HG02759 (cell line): ENCODE measurements around the gene ALAS1.
"Not testable (repeated sequence)": the region's sequence is repeated elsewhere in the genome, so short reads cannot be mapped to it uniquely, and the experiment has no call there.

ENCODE experiments used
- ATAC-seq: cut with Tn5 transposase; IDR thresholded peaks from one replicate; pipeline ENCODE4 v1.9.1; 2021; ENCODE audit warnings: mild to moderate bottlenecking, moderate library complexity; ENCODE audit not compliant: unreplicated experiment

ALAS1 gene

GRCh38 chr3:52176951-52177700 is 20.8 kb upstream of the ALAS1 start:
- ATAC-seq: no peak

DNA sequence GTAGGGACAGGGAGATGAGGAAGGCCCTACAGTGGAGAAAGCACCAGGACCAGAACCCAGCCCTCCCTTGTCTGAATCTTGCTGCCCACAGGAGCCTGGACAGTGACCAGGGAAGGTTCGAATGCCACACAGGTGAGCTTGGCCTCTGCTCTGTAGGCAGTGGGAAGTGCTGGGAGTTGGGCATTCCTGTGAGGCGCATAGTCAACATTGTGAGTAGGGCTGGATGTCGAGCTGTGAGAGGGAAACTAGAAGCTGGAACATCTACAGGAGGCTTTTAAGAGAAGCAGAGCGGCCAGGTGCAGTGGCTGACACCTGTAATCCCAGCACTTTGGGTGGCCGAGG is 20.3 kb upstream of the ALAS1 start:
- ATAC-seq: no peak

DNA sequence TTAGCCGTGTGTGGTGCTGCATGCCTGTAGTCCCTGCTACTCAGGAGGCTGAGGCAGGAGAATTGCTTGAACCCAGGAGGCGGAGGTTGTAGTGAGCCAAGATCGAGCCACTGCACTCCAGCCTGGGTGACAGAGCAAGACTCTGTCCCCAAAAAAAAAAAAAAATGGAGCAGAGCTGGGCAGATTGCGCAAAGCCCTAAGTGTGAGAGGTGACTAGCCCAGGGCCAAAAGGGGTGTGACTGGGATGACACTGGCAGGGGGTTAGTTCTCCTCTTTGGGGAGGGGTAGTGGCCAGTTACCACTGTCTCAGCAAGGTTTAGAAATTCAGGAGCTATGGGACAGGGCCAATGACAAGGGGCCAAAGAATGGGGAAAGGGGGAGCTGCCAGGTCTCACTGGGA is 19.8 kb upstream of the ALAS1 start:
- not testable (repeated sequence) for ATAC-seq

- ATAC-seq: no peak
These were observed 19.4 kb upstream of the ALAS1 start for GRCh38 chr3:52178537-52178936.

- ATAC-seq: no peak
These were observed 16.4 kb upstream of the ALAS1 start for GRCh38 chr3:52181543-52181942.

GRCh38 chr3:52182196-52182595 is 15.8 kb upstream of the ALAS1 start:
- no peak for ATAC-seq

DNA sequence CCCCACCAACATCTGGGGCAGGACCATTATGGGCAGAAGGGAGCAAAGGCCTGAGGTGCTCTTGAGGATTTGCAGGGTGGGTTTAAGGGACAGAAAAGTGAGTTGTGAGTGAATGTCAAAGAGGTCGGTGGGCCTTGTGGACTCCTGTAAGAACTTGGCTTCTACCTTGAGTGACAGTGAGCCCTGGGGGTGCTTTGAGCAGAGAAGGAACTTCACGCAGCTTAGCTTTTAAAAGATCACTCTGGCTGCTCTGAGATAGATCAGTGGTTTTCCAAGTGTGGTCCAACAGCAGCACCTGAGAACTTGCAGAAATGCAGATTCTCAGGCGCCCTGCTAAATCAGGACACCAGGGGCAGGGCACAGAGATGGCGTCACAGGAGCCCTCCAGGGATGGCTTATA is 15.3 kb upstream of the ALAS1 start:
- no peak for ATAC-seq

DNA sequence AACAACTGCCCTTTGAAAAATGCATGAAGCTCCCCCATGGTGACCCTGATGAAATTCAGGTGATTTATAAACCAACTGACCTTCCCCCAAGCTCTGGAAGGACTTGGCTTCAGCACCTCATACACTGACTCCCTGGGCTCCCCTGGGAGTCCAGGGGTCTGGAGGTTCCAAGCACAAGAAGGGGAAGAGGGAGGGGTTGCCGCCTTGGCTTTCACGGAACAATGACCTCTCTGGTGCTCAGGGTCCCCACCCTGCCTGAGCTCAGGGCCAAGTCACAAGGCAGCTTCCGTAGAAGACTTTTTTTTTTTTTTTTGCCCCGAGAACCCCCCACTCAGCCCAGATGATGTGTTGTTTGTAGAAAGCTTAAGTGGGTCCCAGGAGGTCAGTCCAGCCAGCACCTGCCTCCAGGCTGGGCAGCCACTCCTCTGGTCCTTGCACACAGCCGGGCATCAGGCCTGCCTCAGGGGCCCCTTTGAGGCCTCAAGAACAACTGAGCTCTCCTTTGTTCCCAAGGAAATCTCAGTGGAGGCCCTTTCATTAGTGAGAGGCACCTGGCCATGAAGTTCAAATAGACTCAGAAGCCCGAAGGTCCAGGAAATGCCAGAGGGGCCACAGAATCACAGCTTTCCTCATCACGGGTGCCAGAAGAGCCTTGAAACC is 14.0 kb upstream of the ALAS1 start:
- ATAC-seq: no peak

DNA sequence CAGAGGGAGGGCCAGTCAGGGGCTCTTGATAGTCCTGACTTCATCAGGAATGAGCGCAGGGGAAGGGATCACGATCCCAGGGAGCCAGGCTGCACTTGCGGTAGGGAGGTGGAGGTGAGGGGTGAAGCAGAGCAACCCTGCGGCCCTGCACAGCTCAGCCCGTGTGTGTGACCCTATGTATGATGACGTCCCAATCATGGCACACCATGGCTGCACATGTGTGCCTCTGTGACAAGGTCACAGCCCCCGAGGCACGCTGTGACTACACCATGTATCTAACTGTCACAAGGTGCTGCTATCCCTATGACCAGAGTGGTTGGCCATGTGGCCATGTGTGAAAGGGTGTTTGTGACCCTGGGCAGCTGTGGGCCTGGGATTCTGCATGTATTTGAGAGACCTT is 13.3 kb upstream of the ALAS1 start:
- no peak for ATAC-seq

DNA sequence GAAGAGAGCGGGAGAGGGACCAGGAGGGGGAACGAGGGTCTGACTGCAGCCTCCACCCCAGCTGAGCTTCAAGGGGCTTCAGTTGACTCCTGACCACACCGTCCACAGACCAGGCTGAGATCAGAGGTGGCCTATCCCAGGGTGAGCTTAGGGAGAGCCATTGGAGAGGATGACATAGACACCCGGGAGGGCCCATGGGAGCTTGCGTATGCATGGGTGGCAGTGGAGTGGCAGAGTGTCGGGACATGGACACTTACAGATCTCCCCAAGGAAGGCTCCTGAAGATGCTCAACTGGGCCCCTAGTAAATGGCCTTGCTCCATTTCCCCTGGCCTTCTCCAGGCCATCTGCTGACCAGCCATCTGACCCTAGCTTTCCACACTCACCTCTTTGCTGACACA is 12.6 kb upstream of the ALAS1 start:
- no peak for ATAC-seq

- no peak for ATAC-seq
These were observed 12.1 kb upstream of the ALAS1 start for GRCh38 chr3:52185837-52186236.

DNA sequence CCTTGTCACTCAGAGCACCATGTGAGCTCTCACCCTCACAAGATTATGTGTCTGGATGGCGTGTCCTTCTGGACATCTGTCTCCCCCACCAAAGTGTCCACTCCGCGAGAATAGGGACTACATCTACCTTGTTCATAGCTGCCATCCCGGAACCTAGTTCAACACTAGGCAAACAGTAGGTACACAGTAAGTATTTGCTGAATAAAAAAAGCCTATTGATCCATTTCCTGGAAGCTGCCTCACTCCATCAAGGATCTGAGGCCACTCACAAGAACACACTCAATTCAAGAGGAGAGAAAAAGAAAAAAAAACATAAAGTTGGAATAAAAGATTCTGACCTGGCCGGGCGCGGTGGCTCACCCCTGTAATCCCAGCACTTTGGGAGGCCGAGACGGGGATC is 11.2 kb upstream of the ALAS1 start:
- ATAC-seq: no peak

- ATAC-seq: no peak
These were observed 9.4 kb upstream of the ALAS1 start for GRCh38 chr3:52188556-52188955.

- ATAC-seq: no peak
These were observed 7.5 kb upstream of the ALAS1 start for GRCh38 chr3:52190294-52191074.

- no peak for ATAC-seq
These were observed 6.3 kb upstream of the ALAS1 start for GRCh38 chr3:52191663-52192062.

DNA sequence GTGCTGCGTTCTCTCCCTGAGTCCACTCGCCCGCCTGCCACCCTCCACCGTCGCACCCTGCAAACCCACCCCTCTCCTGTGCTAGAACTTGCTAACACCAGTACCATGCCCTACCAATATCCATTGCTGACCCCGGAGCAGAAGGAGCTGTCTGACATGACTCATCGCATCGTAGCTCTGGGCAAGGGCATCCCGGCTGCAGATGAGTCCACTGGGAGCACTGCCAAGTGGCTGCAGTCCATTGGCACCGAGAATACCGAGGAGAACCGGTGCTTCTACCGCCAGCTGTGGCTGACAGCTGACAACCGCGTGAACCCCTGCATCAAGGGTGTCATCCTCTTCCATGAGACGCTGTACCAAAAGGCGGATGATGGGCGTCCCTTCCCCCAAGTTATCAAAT is 4.9 kb upstream of the ALAS1 start:
- no peak for ATAC-seq

DNA sequence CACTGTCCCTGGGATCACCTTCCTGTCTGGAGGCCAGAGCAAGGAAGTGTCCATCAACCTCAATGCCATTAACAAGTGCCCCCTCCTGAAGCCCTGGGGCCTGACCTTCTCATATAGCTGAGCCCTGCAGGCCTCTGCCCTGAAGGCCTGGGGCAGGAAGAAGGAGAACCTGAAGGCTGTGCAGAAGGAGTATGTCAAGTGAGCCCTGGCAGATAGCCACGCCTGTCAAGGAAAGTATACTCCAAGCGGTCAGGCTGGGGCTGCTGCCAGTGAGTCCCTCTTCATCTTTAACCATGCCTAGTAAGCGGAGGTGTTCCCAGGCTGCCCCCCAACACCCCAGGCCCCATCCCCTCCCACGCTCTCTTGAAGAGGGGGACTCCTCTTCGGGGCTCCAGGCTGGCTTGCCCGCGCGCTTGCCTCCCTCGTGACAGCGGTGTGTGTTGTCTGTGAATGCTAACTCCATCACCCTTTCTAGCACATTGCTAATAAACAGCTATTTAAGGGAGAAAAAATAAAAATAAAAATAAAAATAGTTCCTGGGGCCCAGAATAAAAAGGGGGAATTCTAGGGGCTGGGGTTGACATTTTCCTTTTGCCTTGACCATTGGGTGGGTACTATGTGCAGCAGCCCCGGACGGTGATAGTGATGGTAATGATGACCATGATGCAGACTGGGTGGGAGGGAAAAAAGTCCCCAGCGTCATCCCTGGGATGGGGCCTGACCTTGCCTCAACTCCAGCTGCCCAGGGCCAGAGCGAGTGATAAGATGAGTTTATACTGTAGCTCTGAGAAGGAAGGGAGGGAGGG is 3.3 kb upstream of the ALAS1 start:
- ATAC-seq: no peak

GRCh38 chr3:52195291-52195597 is 2.7 kb upstream of the ALAS1 start:
- no peak for ATAC-seq

- no peak for ATAC-seq
These were observed 2.1 kb upstream of the ALAS1 start for GRCh38 chr3:52195823-52196331.

DNA sequence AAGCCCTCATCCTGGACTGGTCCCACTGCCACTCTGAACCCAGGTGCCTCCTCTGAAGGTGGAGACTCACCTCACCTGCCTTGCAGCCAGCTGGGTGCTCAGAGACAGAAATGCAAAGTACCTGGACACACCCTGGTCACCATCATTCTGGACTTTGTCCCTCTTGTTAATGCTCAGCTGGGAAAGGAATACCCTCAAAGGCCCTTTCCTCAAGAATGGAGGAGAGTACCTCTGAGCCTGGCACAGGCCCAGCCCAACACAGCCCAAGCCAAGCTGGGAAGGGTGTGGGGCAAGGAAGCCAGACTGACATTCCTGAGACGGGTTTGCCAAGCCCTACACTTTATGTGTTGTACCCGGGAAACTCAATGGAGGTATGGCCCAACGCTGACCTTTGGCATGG is 983 bp upstream of the ALAS1 start:
- no peak for ATAC-seq

DNA sequence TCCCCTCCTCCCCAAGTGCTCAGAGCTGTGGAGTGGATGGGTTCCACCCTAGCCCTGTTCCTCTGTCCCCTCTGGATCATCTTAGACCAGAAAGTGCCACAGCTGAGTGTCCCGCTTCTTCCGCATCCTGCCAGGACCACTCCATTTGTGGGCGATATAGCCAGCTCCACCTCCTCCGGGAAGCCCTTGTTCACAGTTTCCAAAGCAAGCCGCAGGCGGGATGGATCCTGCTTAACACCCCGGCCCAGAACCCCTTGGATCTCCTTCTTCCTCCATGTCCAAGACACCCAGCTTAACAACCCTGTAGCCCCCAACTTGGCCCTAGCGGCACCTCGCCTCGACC is 490 bp upstream of the ALAS1 start:
- no peak for ATAC-seq
